Heart left ventricle (tissue), 13 donors: ENCODE results near the gene STX16.
A peak's percentile ranks its signal among the peaks of the same experiment; 100 is the strongest.

Experiments used
- POLR2A ChIP-seq, 2 donors: fragments of 450-650 bp; IDR thresholded peaks; one replicate each; pipeline ENCODE4 v1.6.1; 2017; ENCODE audit warnings: antibody characterized with exemption in 2 of 2, mild to moderate bottlenecking in 2 of 2, moderate library complexity in 2 of 2
- TF ChIP-seq, protein P1 (sequence below), 12 donors: fragments of 200-600 bp; sonication (generic) in 4 of 12; IDR thresholded peaks; one replicate each; pipeline versions ENCODE4 v1.5.0 to v1.8.0; 2018 to 2022; ENCODE audit warnings: antibody characterized with exemption in 12 of 12, mild to moderate bottlenecking in 5 of 12
- donor health status: ischemic (EF 13 %, LVEDD 7.1; RV severe dilation, severe dysfunction).
- donor health status: DM: no; HTN: yes; CAD: no.
- donor health status: DM: no; HTN: no; CAD: no.
- donor health status: ischemic (EF 25% LVEDD 6.9; RV normal size, moderate dysfunction).
- donor health status: ischemic (EF 25% LVEDD 5.7; RV mildly dilated, moderate dysfunction).
- donor health status: ischemic (EF 35%, LVEDD 5.7; RV mildly dilated, moderate dysfunction).
- donor health status: nonischemic (EF 11% LVEDD 7.7; RV severe dilation, severe dysfunction).
- donor health status: DM: yes; HTN: yes; CAD: no.
- donor health status: PGD.
- donor health status: ischemic (EF 29% LVEDD 5.4; RV normal size, mild dysfunction).
- donor health status: nonischemic (EF 23%, LVEDD 6.1; RV moderate dilation, normal function).

GRCh38 chr20:58650776-58651558 is at the start of gene STX16:
- TF ChIP-seq, protein P1, sequence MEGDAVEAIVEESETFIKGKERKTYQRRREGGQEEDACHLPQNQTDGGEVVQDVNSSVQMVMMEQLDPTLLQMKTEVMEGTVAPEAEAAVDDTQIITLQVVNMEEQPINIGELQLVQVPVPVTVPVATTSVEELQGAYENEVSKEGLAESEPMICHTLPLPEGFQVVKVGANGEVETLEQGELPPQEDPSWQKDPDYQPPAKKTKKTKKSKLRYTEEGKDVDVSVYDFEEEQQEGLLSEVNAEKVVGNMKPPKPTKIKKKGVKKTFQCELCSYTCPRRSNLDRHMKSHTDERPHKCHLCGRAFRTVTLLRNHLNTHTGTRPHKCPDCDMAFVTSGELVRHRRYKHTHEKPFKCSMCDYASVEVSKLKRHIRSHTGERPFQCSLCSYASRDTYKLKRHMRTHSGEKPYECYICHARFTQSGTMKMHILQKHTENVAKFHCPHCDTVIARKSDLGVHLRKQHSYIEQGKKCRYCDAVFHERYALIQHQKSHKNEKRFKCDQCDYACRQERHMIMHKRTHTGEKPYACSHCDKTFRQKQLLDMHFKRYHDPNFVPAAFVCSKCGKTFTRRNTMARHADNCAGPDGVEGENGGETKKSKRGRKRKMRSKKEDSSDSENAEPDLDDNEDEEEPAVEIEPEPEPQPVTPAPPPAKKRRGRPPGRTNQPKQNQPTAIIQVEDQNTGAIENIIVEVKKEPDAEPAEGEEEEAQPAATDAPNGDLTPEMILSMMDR (IDR thresholded peaks at IDR 0.05) = peak; percentile 36 to 88 (median 62)
- TF ChIP-seq POLR2A (IDR thresholded peaks at IDR 0.05) = peak in 1 of 2 donors; percentile 65
